Measurements from ENCODE around the gene EXOC2. TPM values are rescaled to one million over a fixed set of nuclear protein-coding genes. Genes with fewer than 3 reads are reported as not detected.
A peak's percentile ranks its signal among the peaks of the same experiment; 100 is the strongest.

Gene EXOC2
- total and polyA plus RNA-seq, 2 of the 13 experiments (the other 11 are each of a cell fraction or from before 2014, with no cell fraction given) = 12.6 to 22.9 TPM

- TF ChIP-seq ARID5B (CRISPR knock-in tag; IDR thresholded peaks at IDR 0.05) (peak; percentile 31; the same call in 1 of the 2 replicates), MNT (IDR thresholded peaks at IDR 0.05) (no peak), CBX2 (IDR thresholded peaks at IDR 0.05; ENCODE audit: low read depth, low read length) (0 out of 2 replicates have a peak, but pooled peaks have one; percentile 58), CBX2 (CRISPR knock-in tag; IDR thresholded peaks at IDR 0.05; ENCODE audit: low read depth) (no peak), ZNF33B (CRISPR knock-in tag; IDR thresholded peaks at IDR 0.05) (no peak), MZF1 (CRISPR knock-in tag; IDR thresholded peaks at IDR 0.05; ENCODE audit: borderline replicate concordance) (no peak), NFE2L1 (CRISPR knock-in tag; IDR thresholded peaks at IDR 0.05; ENCODE audit: borderline replicate concordance) (no peak), HMGXB3 (CRISPR knock-in tag; IDR thresholded peaks at IDR 0.05; ENCODE audit: borderline replicate concordance) (0 out of 2 replicates have a peak, but pooled peaks have one; percentile 28), PHB2 (IDR thresholded peaks at IDR 0.05; ENCODE audit: partially characterized antibody) (no peak)
Measured at GRCh38 chr6:722077-722524, 29.2 kb upstream of the EXOC2 start (continued).

All from HepG2 (cell line).